NCI-H526 (cell line): ENCODE results near the gene SPATA2.
"Not testable (repeated sequence)": the region's sequence is repeated elsewhere in the genome, so short reads cannot be mapped to it uniquely, and the experiment has no call there.

Experiments
- DNase-seq, 2 experiments: peaks; one replicate each; lab custom pipeline; 2025; lab: John Stamatoyannopoulos, UW

The SPATA2 gene

DNA sequence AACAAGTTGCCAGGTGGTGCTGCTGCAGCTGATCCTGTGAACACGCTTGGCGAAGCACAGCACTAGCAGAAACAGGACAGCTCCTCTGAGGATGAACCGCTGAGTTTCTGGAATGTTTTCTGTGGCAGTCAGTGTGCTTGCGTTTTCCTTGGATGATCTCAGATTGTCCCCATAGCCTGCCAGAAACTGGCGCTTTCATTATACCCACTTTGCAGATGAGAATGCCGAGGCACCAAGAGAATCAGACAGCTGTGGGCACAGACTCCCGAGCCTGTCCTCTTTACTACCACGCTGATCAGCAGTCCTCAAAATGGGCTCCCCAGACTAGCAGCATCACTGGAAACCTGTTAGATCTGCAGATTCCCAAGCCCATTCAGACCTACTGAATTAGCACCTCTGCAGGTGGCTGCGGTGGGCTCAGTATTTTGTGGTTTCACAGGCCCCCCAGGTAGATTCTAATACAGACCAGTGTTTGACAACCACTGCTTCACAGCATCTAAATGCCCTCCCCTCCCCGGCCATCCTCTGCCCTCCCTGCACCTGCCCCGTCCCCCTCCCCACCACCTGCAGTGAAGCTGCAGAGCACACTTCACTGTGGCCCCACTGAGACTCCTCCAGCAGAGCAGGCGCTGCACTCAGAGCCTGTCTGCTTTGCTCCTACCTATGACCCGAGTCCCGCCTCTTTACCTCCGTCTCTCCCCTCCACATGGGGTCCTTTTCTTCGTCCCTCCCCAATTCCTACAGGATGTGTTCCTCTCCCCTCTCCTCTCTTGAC is 29.6 kb downstream of the SPATA2 start:
- no peak for DNase-seq

DNA sequence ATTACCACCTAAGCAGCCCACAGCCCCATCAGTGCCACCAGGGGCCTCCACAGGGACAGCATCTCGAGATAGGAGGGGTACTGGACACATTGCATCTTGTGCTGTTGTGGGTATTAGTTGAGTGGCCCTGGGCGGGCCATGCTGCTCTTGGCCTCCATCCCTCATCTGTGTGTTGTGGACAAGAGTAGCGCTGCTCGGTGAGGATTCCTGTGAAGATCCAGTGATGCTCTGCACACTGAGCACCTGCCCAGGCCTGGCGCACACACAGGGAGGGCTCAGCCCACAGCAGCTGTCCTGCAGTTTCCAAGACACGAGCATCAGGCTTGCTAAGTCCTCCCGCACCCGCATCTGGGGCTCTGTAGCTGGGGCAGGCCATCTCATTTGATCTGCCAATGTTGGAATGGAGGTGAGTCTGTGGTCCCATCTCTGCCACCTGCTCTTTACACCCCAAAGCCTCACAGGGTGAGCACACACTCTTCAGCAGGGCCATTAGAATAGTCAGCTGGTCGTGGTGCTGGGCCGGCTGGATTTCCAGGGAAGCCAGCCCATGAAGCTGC is 32.0 kb downstream of the SPATA2 start:
- no peak for DNase-seq

DNA sequence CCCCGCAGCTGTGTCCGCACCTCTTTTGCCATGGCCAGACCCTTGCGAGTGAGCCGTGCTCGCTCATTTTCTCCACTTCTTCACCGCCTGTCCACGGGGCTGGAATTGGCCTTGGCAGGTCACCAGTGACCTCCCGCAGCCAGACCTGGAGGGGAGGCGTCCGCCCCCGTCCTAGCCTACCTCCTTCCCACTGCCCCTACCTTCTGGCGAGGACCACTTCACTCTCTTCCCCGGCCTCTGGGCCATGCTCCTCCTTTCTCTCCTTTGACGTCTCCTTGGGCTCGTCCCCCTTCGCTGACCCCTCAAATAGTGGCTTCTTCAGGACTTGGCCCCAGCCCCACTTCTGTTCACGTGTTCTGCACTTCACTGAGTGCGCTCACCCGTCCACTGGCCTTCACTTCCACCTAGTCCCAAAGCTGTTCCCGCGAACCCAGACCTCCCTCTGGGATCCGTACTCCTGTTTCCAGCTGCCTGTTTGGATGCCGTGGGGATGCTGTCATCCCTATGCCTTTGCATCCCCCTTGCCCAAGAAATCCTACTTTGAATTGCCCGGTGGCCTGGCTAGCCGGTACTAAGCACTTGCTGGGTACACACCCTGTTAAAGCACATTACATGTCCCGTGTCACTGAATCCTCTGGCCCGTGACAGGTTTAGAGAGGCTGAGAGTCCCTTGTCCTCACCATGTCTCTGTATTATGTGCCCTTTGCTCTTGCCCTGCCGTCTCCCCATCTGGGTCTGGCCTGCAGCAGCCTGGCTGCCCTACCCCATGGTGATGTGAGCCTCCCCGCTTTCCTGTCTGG is 33.0 kb downstream of the SPATA2 start:
- DNase-seq = no peak

DNA sequence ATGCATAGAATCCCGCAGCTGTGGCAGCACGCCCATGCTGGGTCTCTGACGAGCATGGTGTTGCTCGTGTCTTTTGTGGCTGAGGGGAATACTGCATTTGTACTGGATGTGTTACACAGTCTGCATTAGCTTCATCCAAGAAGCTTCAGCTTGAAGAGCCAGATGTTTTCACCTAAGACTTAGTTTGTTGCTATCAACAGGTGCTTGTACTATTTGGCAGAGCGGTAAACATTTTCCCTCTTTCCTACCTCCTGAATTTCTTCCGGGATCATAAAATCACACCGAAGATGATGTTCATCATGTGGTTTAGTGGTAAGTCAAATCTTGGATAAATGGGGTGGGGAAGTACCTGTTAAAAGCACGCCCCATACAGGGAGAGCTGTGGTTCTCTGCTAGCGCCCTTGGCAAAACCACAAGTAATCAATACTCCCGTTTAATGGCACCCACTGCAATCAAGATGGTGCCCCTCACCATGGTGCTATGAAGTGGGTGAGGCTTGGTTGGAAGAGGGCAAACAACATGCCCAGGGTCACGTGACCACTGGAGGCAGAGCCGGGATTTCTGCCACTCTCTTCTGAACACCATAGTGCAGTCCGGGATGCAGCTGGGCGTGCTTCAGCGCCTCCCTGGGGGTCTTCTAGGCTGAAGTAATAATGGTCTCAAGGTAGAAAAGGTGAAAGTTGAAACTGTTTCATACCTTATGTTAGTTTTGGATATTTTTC is 34.4 kb downstream of the SPATA2 start:
- no peak for DNase-seq

DNA sequence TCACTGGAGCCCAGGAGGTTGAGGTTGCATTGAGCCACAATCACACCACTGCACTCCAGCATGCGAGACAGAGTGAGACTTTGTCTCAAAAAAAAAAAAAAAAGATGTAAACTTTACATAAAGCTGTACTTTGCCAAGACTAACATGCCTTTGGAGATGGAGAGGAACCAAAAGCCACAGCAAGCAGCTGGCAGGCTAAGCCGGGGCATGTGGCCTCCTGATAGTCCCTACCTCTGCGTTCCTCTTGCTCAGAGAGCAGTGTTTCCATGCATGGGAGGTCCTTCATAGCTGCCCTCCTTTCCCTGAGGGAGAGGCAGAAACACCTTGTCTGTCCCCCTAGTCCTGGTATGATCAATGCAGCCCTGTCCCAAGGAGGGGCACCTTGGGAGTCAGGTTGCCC is 35.2 kb downstream of the SPATA2 start:
- no peak for DNase-seq

DNA sequence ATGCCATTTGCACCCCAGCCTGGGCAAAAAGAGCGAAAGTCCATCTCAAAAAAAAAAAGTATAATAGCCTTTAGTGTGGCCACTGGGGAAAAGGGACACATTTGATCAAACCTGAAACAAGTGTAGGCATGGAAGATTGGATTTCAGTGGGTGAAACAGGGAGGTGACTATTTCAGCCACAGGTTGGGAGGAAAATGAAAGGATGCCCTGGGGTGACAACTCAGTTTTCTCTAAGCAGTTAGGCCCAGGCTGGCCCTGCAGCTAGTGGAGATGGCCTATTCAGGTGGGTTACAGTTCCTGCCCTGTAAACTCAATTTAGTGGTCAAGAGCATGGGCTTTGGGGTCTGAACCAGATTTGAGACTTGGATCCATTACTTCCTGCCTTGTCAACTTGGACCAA is 36.4 kb downstream of the SPATA2 start:
- DNase-seq = no peak

DNA sequence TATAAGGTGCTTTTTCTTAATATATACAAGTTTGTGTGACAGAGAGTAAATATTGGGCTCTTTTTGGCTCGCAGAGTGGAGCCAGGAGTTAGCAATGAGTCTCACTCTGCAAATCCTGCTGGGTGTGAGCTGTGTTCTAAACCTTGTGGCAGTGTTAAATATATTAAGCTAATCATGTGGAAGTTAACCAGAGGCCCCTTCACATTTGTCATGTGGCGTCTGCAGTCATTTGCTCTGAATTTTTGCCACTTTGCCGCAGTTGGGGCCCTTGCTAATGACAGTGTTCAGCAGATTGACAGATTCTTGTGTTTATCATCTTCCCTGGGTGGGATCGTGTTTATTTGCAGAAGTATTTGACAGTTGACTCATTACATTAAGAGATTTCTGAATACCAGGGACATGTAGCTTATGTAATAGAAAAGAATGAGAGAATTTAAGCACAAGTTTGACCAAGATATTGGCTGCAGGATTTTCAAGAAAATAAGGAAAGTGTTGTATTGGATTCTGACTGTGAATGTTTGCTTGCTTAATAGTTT is 37.9 kb downstream of the SPATA2 start:
- DNase-seq = no peak

DNA sequence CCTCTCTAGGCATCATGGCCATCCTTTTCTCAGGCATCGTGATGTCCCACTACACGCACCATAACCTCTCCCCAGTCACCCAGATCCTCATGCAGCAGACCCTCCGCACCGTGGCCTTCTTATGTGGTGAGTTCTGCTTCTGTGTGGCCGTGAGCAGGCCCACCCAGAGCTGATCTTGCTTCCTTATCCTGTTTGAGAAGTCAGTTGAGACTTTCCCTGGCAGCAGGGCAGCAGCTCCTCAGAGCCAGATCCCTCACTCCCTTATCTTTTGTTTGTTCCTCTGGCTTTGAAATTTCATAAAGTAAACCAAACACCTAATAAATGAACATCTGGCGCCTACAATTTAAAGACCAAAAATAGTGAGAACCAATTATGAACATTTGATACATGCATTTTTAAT is 40.6 kb downstream of the SPATA2 start:
- no peak for DNase-seq

DNA sequence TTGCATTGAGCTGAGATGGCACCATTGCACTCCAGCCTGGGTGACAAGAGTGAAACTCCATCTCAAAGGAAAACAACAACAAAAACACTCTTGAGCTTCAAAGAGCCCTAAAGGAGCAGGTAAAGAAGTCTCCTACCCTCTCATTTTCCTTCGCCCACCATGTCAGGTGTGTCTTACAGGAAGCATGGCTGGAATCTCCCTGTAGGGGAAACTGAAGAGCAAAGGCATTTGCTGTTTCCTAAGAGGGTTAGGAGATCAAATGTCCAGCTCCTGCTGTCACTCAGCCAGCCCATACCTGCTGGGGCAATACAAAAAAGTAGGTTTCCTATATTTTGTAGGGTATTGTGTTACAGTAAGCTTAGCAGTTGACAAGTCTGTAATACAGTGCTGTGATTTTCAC is 43.3 kb downstream of the SPATA2 start:
- no peak for DNase-seq

DNA sequence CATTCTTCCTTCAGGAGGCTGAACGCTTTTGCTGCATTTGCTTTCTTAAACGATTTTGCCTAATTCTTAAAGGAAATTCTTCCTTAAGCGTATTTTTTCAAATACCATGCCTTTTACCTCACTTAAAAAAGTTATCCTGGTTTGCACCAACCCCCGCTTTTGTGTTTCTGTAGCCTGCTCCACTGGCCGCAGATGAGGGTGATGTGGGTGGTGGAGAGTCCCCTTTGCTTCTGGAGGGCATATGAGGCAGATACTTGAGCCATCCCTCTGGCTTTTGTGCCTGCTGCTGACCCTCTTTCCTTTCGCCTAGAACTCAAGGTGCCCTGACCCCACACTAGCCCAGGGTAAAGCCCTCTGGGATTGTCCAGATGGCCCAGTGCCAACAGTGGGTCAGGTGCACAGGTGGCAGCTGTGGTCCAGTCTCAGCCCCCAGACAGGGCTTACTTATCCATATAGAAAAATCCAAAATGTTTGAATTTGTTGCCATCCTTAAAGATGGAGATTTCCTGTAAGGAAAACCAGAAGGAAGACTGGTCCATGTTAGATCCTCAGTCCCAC is 43.9 kb downstream of the SPATA2 start:
- no peak for DNase-seq

DNA sequence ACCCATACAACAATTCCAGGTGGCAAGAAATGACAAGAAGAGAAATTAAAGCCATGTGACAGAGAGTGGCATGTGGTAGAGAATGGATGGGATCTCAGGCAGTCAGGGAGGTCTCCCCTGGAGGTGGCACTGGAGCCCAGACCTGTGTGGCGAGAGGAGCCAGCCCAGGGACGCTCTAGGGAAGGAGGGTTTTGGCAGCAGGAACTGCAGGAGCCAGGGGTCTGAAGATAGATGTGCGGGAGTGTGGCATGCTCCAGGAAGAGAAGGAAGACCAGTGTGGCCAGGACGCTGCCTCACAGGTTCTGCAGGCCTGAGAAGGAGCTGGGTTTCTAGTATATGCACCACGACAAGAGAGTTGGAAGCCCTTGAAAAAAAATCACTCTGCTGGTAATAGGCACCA is 45.1 kb downstream of the SPATA2 start:
- DNase-seq = no peak

DNA sequence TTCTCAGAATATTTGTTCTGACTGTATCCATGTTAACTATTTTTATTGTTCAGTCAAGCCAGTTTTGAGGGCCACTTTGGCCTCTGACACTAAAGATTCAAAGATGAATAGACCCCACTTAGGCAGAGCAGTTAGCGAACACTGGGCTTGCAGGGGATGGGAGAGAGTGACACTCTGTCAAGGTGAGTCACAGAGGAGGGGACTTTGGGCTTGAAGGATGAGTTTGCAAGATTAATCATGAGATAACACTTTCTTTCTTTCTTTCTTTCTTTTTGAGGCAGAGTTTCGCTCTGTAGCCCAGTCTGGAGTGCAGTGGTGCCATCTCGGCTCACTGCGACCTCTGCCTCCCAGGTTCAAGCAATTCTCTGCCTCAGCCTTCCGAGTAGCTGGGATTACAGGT is 46.4 kb downstream of the SPATA2 start:
- DNase-seq = no peak

DNA sequence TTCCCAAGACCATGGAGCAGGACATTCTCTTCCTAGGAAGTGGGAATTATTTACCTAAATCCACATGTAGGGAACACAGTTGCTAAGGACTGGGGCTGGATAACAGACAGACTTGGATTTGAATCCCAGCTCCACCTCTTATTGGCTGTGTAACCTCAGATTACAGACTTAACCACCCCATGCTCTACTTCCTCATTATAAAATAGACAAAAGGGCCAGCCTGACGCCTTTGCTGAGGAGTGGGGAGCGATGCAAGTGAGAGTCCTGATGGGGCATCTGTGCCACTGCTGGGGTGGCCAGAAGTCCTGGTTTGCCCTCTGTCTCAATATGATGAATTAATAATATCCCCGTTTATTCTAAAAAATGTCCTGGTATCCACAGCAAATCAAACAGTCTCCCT is 46.8 kb downstream of the SPATA2 start:
- no peak for DNase-seq

DNA sequence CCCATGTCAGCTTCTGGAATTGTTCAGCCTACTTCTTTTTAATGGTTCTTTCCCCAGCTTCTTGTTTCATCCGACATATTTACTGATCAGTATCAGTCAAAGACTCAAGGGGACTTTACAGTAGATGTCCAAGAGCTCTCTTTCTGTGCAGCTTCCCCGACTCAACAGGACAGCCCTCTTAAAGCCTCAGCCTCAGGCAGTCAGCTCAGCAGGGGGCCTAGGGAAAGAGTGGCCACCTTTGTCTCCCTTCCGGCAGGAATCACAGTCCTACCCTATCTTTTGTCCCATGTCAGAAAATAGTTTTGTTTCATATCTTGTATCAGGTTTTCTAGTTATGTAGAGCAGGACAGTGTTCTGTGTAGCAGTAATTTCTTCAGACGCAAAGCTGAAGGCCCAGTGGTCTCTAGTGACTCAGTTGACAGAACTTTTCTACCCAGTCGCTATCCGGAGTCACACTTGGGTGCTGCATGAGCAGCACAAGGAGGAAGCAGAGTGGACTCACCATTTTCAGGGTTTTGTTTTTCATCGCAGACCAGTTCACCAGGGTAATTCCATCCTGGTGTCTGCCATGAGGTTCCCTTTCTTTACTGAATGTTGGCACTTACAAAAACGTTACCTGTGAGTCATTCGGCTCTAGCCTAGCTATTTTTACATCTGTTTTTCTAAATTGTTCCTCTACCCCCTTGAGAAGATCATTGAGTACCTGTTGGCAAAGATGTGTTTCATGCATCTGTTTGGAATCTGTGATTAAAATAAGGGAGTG is 47.7 kb downstream of the SPATA2 start:
- no peak for DNase-seq

DNA sequence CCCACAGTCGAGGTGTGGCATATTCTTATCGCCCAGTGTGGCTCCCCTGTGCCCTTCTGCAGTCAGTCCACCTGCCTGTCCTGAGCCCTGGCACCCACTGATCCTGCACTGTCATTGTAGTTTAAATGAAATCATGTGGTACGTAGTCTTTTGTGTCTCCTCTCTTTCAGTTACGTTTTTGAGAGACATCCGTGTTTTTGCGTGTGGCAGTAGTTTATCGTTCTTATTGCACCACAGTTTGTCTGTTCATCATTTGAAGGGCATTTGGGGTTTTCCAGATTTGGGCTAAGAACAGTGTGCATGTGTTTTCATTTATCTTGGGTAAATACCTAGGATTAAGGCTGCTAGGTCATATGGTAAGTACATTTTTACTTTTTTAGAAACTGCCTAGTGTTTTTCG is 49.3 kb downstream of the SPATA2 start:
- no peak for DNase-seq

DNA sequence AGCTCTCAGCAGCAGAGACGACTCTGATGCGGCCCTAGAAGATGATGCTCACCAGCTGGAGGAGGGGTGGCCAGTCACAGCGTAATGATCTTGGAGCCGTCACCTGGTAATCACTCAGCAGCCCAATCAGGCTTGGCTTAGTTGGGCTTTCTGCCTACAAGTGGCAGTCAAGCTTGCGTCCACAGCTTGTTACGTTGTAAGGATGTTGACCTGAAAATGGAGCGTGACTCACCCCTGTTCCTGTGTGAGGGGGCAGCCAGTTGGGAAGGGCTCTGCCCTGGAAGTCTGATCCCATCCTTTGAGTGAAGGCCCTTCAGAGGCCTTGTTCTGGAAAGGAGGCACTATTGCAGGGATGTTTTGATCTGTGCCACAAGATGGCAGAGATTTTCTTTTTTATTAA is 49.8 kb downstream of the SPATA2 start:
- DNase-seq = no peak

DNA sequence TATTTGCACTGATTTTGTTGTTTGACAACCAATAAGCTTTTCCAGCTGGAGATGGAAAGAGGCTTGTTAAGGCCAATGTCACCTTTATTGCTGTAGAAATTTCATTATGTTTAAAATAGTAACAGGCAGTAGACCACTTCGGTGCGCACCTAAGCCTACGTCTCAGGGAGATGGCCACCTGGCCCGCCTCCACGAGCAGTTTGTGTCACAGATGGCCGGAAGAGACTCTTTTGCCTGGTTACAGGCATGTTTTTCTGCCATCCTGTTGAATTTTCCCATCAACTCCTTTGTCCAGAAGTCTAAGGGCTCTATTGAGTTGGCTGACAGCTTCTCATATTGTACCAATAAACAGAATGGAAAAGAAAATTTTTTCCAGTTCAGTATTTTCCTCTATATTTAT is 51.7 kb downstream of the SPATA2 start:
- no peak for DNase-seq

DNA sequence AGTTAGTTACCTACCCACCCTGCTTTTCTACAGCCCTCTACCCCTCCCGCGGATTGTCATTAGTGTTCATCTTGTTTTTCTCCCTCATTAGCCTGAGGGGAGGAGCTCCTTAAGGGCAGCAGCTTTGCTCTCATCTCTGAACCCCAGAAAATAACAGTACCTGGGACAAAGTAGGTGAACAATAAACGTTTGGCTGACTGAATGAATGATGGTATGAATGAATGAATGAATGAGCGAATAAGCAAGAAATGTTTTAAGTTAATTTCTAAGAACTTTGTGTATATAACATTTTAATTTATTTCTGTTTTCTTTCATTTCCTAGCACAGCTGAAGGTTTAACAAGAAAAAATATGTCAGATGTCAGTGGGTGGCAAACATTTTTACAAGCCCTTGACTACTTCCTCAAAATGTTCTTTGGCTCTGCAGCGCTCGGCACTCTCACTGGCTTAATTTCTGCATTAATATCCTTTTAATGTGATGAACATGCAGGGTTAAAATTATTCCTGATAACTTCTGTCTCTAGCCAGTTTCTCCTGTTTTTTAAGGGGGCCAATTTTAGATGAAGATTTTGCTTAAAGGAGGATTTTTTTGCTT is 52.6 kb downstream of the SPATA2 start:
- no peak for DNase-seq

DNA sequence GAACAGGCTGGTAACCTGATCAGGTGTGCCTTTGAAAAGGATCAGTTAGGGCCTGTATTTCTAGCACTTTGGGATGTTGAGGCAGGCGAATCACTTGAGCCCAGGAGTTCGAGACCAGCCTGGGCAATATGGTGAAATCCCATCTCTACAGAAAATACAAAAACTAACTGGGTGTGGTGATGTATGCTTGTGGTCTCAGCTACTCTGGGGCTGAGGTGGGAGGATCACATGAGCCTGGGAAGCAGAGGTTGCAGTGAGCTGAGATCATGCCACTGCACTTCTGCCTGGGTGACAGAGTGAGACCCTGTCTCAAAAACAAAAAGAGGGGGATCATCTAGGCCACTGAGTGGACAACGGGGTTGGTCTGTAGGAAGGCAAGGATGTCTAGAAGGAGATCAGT is 54.1 kb downstream of the SPATA2 start:
- DNase-seq = not testable (repeated sequence)

DNA sequence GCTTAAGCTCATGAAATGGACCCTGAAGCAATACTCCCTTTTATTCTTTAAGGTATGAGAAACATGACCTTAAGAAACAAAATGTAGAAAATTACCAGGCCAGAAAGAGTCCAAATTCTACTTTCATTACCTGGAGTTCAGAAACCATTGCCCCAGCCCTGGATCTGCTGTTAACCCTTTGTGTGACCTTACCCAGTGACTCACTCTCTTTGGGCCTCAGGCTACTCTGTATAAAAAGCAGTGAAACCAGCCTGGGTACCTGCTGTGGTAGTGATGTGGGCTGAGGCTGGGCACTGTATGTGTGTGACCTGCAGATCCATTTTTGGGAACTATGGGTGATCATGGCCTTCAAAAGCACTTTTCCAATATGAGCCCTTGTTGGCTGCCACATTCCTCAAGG is 55.5 kb downstream of the SPATA2 start:
- no peak for DNase-seq

DNA sequence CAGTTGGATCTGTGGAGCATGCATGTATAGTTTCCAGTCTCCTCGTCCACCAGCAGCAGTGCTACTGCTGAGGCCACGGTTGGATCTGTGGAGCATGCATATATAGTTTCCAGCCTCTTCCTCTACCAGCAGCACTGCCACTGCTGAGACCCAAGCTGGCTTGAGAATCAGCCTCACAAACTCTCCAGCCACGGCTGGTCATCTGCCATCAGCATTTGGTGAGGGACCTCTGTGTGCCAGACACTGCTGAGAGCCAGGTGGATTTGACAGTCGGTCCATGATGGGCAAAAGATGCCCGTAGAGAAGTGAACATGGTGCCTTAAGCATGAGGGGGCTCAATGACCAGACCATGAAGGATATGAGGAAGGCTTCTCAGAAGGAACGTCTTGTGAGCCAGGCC is 56.3 kb downstream of the SPATA2 start:
- DNase-seq = no peak
